Measurements from ENCODE around the gene FRY.

The FRY gene

DNA sequence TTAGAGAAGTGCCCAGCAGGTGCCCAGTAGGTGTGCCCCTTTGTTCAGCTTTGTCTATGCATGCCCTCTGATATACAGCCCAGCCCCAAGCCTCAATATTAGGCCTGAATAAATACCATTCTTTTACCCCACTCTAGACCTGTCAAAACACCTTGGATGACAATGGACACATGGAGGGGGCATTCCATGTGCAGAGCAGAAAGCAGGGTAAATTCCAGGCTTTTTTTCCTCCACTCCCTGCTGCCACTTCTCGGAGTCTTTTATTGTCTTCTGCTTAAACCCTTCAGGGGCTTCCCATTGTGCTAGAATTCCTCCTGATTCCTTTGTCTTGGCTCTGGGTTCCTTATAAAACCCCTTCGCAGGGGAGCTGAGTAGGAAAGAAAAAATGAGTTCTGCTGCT, 5.8 kb upstream of the FRY start:
- Histone ChIP-seq H3K4me1 (ENCODE audit: control insufficient read depth in 5 of 5, insufficient read depth in 5 of 5, low read length in 5 of 5) (peaks cover 0 to 5% (median 2%) of the 10 kb centered on the region in 5 donors), H3K36me3 (ENCODE audit: control insufficient read depth in 5 of 5, insufficient read depth in 5 of 5, low read length in 5 of 5) (no peaks in the 10 kb centered on the region), H3K9ac (ENCODE audit: low read length in 5 of 5) (no peak overlapping the region), H3K27me3 (ENCODE audit: control insufficient read depth in 5 of 5, insufficient read depth in 4 of 5, low read length in 5 of 5) (no peaks in the 10 kb centered on the region), H3K9me3 (ENCODE audit: control insufficient read depth in 5 of 5, low read length in 5 of 5) (no peaks in the 10 kb centered on the region), H3K4me3 (ENCODE audit: low read depth in 1 of 5, low read length in 5 of 5) (no peak overlapping the region), H3K27ac (ENCODE audit: low read depth, low read length) (no peak overlapping the region)

DNA sequence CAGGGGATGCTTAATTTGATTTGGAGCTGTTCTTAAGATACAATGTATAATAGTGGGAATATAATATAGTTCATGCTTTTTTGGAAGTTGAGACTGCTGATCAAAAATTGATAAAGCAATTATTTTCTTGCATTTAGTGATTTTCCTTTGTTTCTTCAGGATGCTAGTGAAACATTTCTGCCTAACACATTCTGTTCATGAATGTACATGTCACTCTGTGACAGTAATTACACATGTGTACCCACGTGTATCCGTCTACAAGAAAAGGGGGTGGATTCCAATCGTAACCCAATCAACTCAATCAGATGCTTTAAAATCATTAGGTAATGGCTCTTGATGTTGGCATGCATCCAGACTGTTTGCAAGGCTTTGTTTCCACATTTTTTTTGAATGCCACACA, 5.0 kb upstream of the FRY start:
- H3K4me1 ChIP-seq (ENCODE audit: control insufficient read depth in 5 of 5, insufficient read depth in 5 of 5, low read length in 5 of 5), result peaks cover 0 to 13% (median 11%) of the 10 kb centered on the region in 5 donors
- no peak overlapping the region for H3K9ac ChIP-seq (ENCODE audit: low read length in 5 of 5)
- no peaks in the 10 kb centered on the region for H3K27me3 ChIP-seq (ENCODE audit: control insufficient read depth in 5 of 5, insufficient read depth in 4 of 5, low read length in 5 of 5)
- no peaks in the 10 kb centered on the region for H3K36me3 ChIP-seq (ENCODE audit: control insufficient read depth in 5 of 5, insufficient read depth in 5 of 5, low read length in 5 of 5)
- H3K9me3 ChIP-seq (ENCODE audit: control insufficient read depth in 5 of 5, low read length in 5 of 5), result no peaks in the 10 kb centered on the region
- H3K27ac ChIP-seq (ENCODE audit: low read depth, low read length), result no peak overlapping the region
- H3K4me3 ChIP-seq (ENCODE audit: low read depth in 1 of 5, low read length in 5 of 5), result no peak overlapping the region

DNA sequence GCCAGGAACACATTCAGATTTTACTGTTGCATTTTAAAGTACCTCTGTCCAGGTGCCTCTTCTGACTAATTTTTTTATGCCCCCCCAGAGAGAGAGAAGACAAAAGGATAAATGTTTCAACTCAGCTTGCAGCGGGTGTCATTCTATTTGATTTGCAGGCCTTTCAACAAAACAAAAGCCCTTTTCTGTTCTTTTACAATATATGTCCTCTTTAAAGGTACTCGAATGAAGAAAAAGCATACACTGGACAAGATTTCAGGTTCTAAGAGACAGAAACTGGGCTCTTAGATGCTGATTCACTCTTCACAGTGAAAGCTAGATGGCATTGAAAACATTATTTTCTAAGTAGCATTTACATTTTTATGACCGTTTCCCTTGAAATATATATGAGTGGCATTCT, 2.9 kb upstream of the FRY start:
- Histone ChIP-seq H3K9ac (ENCODE audit: low read length in 5 of 5) (no peak overlapping the region), H3K4me1 (ENCODE audit: control insufficient read depth in 5 of 5, insufficient read depth in 5 of 5, low read length in 5 of 5) (peaks cover 0 to 13% (median 12%) of the 10 kb centered on the region in 5 donors), H3K9me3 (ENCODE audit: control insufficient read depth in 5 of 5, low read length in 5 of 5) (no peaks in the 10 kb centered on the region), H3K36me3 (ENCODE audit: control insufficient read depth in 5 of 5, insufficient read depth in 5 of 5, low read length in 5 of 5) (no peaks in the 10 kb centered on the region), H3K27ac (ENCODE audit: low read depth, low read length) (no peak overlapping the region), H3K27me3 (ENCODE audit: control insufficient read depth in 5 of 5, insufficient read depth in 4 of 5, low read length in 5 of 5) (no peaks in the 10 kb centered on the region), H3K4me3 (ENCODE audit: low read depth in 1 of 5, low read length in 5 of 5) (no peak overlapping the region)

DNA sequence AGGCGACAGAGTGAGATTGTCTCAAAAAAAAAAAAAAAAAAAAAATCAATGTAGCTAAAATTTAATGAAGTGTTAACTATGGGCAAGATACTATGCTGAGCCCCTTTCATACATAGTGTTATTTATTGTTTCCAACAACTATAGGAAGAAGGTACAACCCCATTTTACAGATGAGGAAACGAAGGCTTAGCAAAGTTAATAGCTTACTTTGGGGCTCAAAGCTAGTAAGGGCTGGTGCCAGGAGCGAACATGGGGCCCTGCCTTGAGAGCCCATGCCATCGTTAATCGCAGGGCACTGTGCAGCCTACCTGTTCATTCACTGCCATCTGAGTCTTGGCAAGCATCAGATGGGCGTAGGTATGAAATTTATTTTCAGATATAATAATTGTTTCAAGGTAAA, 1.9 kb upstream of the FRY start:
- H3K4me1 ChIP-seq (ENCODE audit: control insufficient read depth in 5 of 5, insufficient read depth in 5 of 5, low read length in 5 of 5), result peaks cover 0 to 13% (median 12%) of the 10 kb centered on the region in 5 donors
- H3K36me3 ChIP-seq (ENCODE audit: control insufficient read depth in 5 of 5, insufficient read depth in 5 of 5, low read length in 5 of 5), result no peaks in the 10 kb centered on the region
- H3K9ac ChIP-seq (ENCODE audit: low read length in 5 of 5), result no peak overlapping the region
- H3K4me3 ChIP-seq (ENCODE audit: low read depth in 1 of 5, low read length in 5 of 5), result no peak overlapping the region
- no peak overlapping the region for H3K27ac ChIP-seq (ENCODE audit: low read depth, low read length)
- H3K27me3 ChIP-seq (ENCODE audit: control insufficient read depth in 5 of 5, insufficient read depth in 4 of 5, low read length in 5 of 5), result no peaks in the 10 kb centered on the region
- no peaks in the 10 kb centered on the region for H3K9me3 ChIP-seq (ENCODE audit: control insufficient read depth in 5 of 5, low read length in 5 of 5)

DNA sequence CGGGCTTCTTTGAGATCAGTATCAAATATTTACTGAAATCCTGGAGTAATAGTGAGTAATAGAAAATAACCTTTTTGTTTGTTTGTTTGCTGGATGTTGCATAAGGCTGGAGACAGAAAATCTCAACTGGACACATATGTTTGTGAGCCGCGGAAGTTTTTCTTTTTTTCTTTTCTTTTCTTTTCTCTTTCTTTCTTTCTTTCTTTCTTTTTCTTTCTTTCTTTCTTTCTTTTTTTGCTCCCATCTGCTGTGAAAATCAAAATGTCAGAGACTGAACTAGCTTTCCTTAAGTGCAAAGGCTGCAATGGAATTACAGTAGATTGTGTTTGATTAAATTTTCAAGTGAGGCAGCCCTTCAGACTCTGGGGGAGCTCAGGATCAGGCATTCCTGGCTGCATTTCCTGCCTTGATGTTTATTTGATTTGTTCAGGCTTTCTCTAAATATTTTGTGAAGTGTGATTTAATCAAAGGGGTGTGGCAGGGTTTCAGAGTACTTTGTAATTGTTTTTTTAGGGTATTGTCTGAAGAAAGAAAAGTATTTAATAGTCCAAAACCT, 319 bp downstream of the FRY start:
- H3K9ac ChIP-seq (ENCODE audit: low read length in 5 of 5), result peak overlapping the region in 2 of 5 donors; percentile 26 to 70
- H3K27ac ChIP-seq (ENCODE audit: low read depth, low read length), result no peak overlapping the region
- no peaks in the 10 kb centered on the region for H3K27me3 ChIP-seq (ENCODE audit: control insufficient read depth in 5 of 5, insufficient read depth in 4 of 5, low read length in 5 of 5)
- peak overlapping the region in 4 of 5 donors; percentile 72 to 76 (median 74) for H3K4me3 ChIP-seq (ENCODE audit: low read depth in 1 of 5, low read length in 5 of 5)
- H3K9me3 ChIP-seq (ENCODE audit: control insufficient read depth in 5 of 5, low read length in 5 of 5), result no peaks in the 10 kb centered on the region
- H3K36me3 ChIP-seq (ENCODE audit: control insufficient read depth in 5 of 5, insufficient read depth in 5 of 5, low read length in 5 of 5), result no peaks in the 10 kb centered on the region
- peaks cover 0 to 13% (median 12%) of the 10 kb centered on the region in 5 donors for H3K4me1 ChIP-seq (ENCODE audit: control insufficient read depth in 5 of 5, insufficient read depth in 5 of 5, low read length in 5 of 5)

GRCh38 chr13:32032759-32033158, 1.2 kb downstream of the FRY start:
- no peaks in the 10 kb centered on the region for H3K36me3 ChIP-seq (ENCODE audit: control insufficient read depth in 5 of 5, insufficient read depth in 5 of 5, low read length in 5 of 5)
- no peak overlapping the region for H3K9ac ChIP-seq (ENCODE audit: low read length in 5 of 5)

GRCh38 chr13:32033744-32034143, 2.2 kb downstream of the FRY start:
- Histone ChIP-seq H3K27me3 (ENCODE audit: control insufficient read depth in 5 of 5, insufficient read depth in 4 of 5, low read length in 5 of 5) (no peaks in the 10 kb centered on the region), H3K4me1 (ENCODE audit: control insufficient read depth in 5 of 5, insufficient read depth in 5 of 5, low read length in 5 of 5) (peaks cover 0 to 13% (median 12%) of the 10 kb centered on the region in 5 donors), H3K4me3 (ENCODE audit: low read depth in 1 of 5, low read length in 5 of 5) (no peak overlapping the region), H3K27ac (ENCODE audit: low read depth, low read length) (no peak overlapping the region), H3K9ac (ENCODE audit: low read length in 5 of 5) (no peak overlapping the region), H3K36me3 (ENCODE audit: control insufficient read depth in 5 of 5, insufficient read depth in 5 of 5, low read length in 5 of 5) (peaks cover 0 to 3% (median 0%) of the 10 kb centered on the region in 5 donors), H3K9me3 (ENCODE audit: control insufficient read depth in 5 of 5, low read length in 5 of 5) (no peaks in the 10 kb centered on the region)

More at GRCh38 chr13:32032759-32033158, 1.2 kb downstream of the FRY start:
- H3K4me3 ChIP-seq (ENCODE audit: low read depth in 1 of 5, low read length in 5 of 5), result no peak overlapping the region
- no peak overlapping the region for H3K27ac ChIP-seq (ENCODE audit: low read depth, low read length)
- no peaks in the 10 kb centered on the region for H3K9me3 ChIP-seq (ENCODE audit: control insufficient read depth in 5 of 5, low read length in 5 of 5)
- H3K27me3 ChIP-seq (ENCODE audit: control insufficient read depth in 5 of 5, insufficient read depth in 4 of 5, low read length in 5 of 5), result no peaks in the 10 kb centered on the region
- H3K4me1 ChIP-seq (ENCODE audit: control insufficient read depth in 5 of 5, insufficient read depth in 5 of 5, low read length in 5 of 5), result peaks cover 0 to 13% (median 12%) of the 10 kb centered on the region in 5 donors

DNA sequence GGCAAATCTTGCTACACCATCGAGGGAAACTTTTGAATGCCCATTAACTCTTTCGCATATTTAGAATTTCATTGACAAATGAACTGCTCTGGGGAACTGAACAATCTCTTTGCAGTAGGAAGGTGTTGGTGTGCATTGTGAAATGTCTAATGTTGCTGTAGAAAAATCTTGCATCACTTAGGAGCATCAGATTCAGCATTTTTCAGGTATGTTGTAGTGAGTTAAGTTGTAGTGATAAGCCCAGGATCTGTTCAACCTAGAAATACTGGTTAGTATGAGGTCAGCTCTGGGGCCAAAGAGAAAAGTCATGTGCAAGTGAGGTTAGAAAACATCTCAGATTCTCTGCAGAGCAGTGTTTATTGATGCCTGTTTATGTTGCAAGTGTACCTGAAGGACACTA, 4.1 kb downstream of the FRY start:
- Histone ChIP-seq H3K9me3 (ENCODE audit: control insufficient read depth in 5 of 5, low read length in 5 of 5) (no peaks in the 10 kb centered on the region), H3K9ac (ENCODE audit: low read length in 5 of 5) (no peak overlapping the region), H3K27ac (ENCODE audit: low read depth, low read length) (no peak overlapping the region), H3K4me1 (ENCODE audit: control insufficient read depth in 5 of 5, insufficient read depth in 5 of 5, low read length in 5 of 5) (peaks cover 0 to 11% (median 11%) of the 10 kb centered on the region in 5 donors), H3K4me3 (ENCODE audit: low read depth in 1 of 5, low read length in 5 of 5) (no peak overlapping the region), H3K36me3 (ENCODE audit: control insufficient read depth in 5 of 5, insufficient read depth in 5 of 5, low read length in 5 of 5) (peaks cover 0 to 5% (median 0%) of the 10 kb centered on the region in 5 donors), H3K27me3 (ENCODE audit: control insufficient read depth in 5 of 5, insufficient read depth in 4 of 5, low read length in 5 of 5) (no peaks in the 10 kb centered on the region)

GRCh38 chr13:32036126-32036695, 4.6 kb downstream of the FRY start:
- no peak overlapping the region for H3K9ac ChIP-seq (ENCODE audit: low read length in 5 of 5)
- H3K9me3 ChIP-seq (ENCODE audit: control insufficient read depth in 5 of 5, low read length in 5 of 5), result no peaks in the 10 kb centered on the region
- H3K4me3 ChIP-seq (ENCODE audit: low read depth in 1 of 5, low read length in 5 of 5), result no peak overlapping the region
- no peak overlapping the region for H3K27ac ChIP-seq (ENCODE audit: low read depth, low read length)
- H3K4me1 ChIP-seq (ENCODE audit: control insufficient read depth in 5 of 5, insufficient read depth in 5 of 5, low read length in 5 of 5), result peaks cover 0 to 6% (median 6%) of the 10 kb centered on the region in 5 donors
- H3K36me3 ChIP-seq (ENCODE audit: control insufficient read depth in 5 of 5, insufficient read depth in 5 of 5, low read length in 5 of 5), result peaks cover 0 to 5% (median 0%) of the 10 kb centered on the region in 5 donors
- H3K27me3 ChIP-seq (ENCODE audit: control insufficient read depth in 5 of 5, insufficient read depth in 4 of 5, low read length in 5 of 5), result no peaks in the 10 kb centered on the region

DNA sequence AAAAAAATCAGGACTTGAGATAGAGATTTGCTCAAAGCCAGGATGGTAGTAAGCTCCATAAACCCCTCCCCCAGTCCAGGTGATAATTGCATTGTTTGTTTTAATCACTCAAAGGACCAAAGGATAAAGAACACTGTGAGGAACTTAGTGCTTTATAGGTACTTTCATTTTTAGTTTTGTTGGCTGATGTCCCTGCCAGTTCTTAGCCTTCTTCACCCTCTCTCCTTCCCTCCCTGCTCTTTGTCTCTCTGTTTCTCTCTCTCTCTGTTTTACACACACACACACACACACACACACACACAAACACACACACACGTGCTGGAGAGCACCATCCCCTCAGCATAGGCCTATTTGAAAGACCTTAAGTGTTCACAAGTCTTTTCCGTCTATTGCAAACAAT, 5.2 kb downstream of the FRY start:
- Histone ChIP-seq H3K27ac (ENCODE audit: low read depth, low read length) (no peak overlapping the region), H3K9me3 (ENCODE audit: control insufficient read depth in 5 of 5, low read length in 5 of 5) (no peaks in the 10 kb centered on the region), H3K27me3 (ENCODE audit: control insufficient read depth in 5 of 5, insufficient read depth in 4 of 5, low read length in 5 of 5) (no peaks in the 10 kb centered on the region), H3K36me3 (ENCODE audit: control insufficient read depth in 5 of 5, insufficient read depth in 5 of 5, low read length in 5 of 5) (peaks cover 0 to 5% (median 0%) of the 10 kb centered on the region in 5 donors), H3K4me3 (ENCODE audit: low read depth in 1 of 5, low read length in 5 of 5) (no peak overlapping the region), H3K9ac (ENCODE audit: low read length in 5 of 5) (no peak overlapping the region), H3K4me1 (ENCODE audit: control insufficient read depth in 5 of 5, insufficient read depth in 5 of 5, low read length in 5 of 5) (peaks cover 0 to under 1% (median under 1%) of the 10 kb centered on the region in 5 donors)

Measured in subcutaneous abdominal adipose tissue (tissue), 5 donors.